Kidney (tissue), 14 donors: ENCODE measurements around the gene PLEKHH1. TPM values are rescaled to one million over a fixed set of nuclear protein-coding genes. Genes with fewer than 3 reads are reported as not detected.

ENCODE experiments used
- DNase-seq, 5 donors: peaks; one replicate each; pipeline ENCODE4 v3.0.0-alpha.2; 2013 to 2020
- FAIRE-seq: peaks from 2 replicates; lab custom pipeline; 2012; peaks lifted over from hg19 to GRCh38; lab: Jason Lieb, UNC
- H3K27ac ChIP-seq, 2 donors: one replicate each; pipeline ENCODE4 v1.7.0; 2013; ENCODE audit warnings: low read depth in 2 of 2, low read length in 2 of 2, inconsistent platforms in 1 of 2
- H3K27me3 ChIP-seq: one replicate; pipeline ENCODE4 v1.7.1; 2013; ENCODE audit warnings: low read length, inconsistent platforms; ENCODE audit not compliant: control insufficient read depth, insufficient read depth
- H3K36me3 ChIP-seq, 3 donors: one replicate each; pipeline versions ENCODE4 v1.7.0 to v1.7.1; 2013; ENCODE audit warnings: low read length in 3 of 3, control low read depth in 1 of 3, inconsistent platforms in 1 of 3; ENCODE audit not compliant: insufficient read depth in 3 of 3, control insufficient read depth in 2 of 3
- H3K4me1 ChIP-seq, 3 donors: one replicate each; pipeline versions ENCODE4 v1.7.0 to v1.7.1; 2013; ENCODE audit warnings: low read length in 3 of 3, inconsistent platforms in 1 of 3, low read depth in 1 of 3; ENCODE audit not compliant: control insufficient read depth in 2 of 3, insufficient read depth in 2 of 3
- H3K4me3 ChIP-seq, 3 donors: one replicate each; pipeline versions ENCODE4 v1.7.0 to v1.8.1; 2013; ENCODE audit warnings: low read length in 3 of 3, control low read depth in 1 of 3, inconsistent platforms in 1 of 3
- H3K9ac ChIP-seq, 3 donors: one replicate each; pipeline versions ENCODE4 v1.7.0 to v1.7.1; 2013; ENCODE audit warnings: low read length in 3 of 3, control low read depth in 1 of 3, inconsistent platforms in 1 of 3
- H3K9me3 ChIP-seq, 3 donors: one replicate each; pipeline versions ENCODE4 v1.7.0 to v1.7.1; 2013; ENCODE audit warnings: low read length in 3 of 3, control low read depth in 1 of 3, inconsistent platforms in 1 of 3; ENCODE audit not compliant: control insufficient read depth in 2 of 3, insufficient read depth in 1 of 3
- CTCF ChIP-seq: IDR thresholded peaks from 3 replicates; pipeline ENCODE4 v1.5.1; 2012; ENCODE audit warnings: mild to moderate bottlenecking, moderate library complexity, borderline replicate concordance; ENCODE audit not compliant: insufficient read depth; ENCODE audit errors: extremely low read depth
- intact Hi-C: fragments of 100-400 bp; cut with DNase I; formaldehyde crosslinking; loops from one replicate; pipeline ENCODE4 v1.11.1; 2022
- polyA plus RNA-seq: library from polyadenylated mRNA; stranded (reverse); fragments of 350-450 nt; fragmentation: Illumina TruSeq; extraction: RNeasy Lipid Tissue Mini Kit (QIAGEN cat#74804); gene quantifications from one replicate; pipeline ENCODE4 v1.2.3, GENCODE V29; 2014; ENCODE audit warnings: low read depth, low replicate concordance; ENCODE audit not compliant: insufficient read depth
- total RNA-seq: library from RNA; stranded (reverse); fragmentation: NEBNext Ultra II Directional; extraction: Animal tissue kit (Norgen Biotek cat#: 25700); gene quantifications from one replicate; pipeline ENCODE4 v1.2.1, GENCODE V29; 2021
- donor health status: control.
- donor health status: control.
- donor health status: control.
- donor health status: control.
- donor health status: control.
- donor health status: DM: yes; HTN: yes; CAD: no.
- donor health status: Normal renal cell carcinoma (clear cell type).

Gene PLEKHH1
- total and polyA plus RNA-seq, 2 donors from 2014 or later: 9.1 to 26.2 TPM

GRCh38 chr14:67497716-67498115 is 35.4 kb upstream of the PLEKHH1 start:
- H3K9me3 ChIP-seq: peaks cover 0 to 4% (median 0%) of the 10 kb centered on the region in 3 donors
- intact Hi-C loops: no loop called here
- H3K4me1 ChIP-seq: no peaks in the 10 kb centered on the region
- TF ChIP-seq CTCF: no peak
- no peak for FAIRE-seq
- no peaks in the 10 kb centered on the region for H3K27me3 ChIP-seq
- H3K4me3 ChIP-seq: no peak overlapping the region
- no peaks in the 10 kb centered on the region for H3K36me3 ChIP-seq
- H3K9ac ChIP-seq: no peak overlapping the region
- no peak overlapping the region for H3K27ac ChIP-seq
- no peak for DNase-seq

GRCh38 chr14:67500981-67501380 is 32.1 kb upstream of the PLEKHH1 start:
- Histone ChIP-seq H3K36me3 (no peaks in the 10 kb centered on the region), H3K4me1 (no peaks in the 10 kb centered on the region), H3K9ac (no peak overlapping the region), H3K4me3 (no peak overlapping the region), H3K27me3 (no peaks in the 10 kb centered on the region), H3K27ac (no peak overlapping the region), H3K9me3 (no peaks in the 10 kb centered on the region)
- intact Hi-C loops: no loop called here
- no peak for TF ChIP-seq CTCF
- FAIRE-seq (no peak), DNase-seq (no peak)

DNA sequence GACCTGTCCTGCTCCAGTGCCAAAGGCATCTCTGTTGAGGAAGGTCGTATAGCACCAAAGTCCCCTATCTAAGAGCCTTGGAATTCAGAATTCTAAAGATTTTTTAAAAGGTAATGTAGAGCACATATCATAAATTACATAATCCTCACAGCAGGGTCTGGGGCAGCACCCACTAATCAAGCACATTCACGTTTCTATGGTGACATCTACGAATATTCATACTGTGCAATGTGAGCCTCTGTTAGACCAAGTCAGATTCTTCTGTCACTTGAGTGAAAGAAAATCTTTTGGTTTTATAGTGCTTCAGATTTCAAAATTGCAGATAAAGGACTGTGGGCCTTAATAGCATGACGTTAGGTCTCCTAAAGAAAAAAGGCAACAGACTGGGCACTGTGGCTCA is 31.4 kb upstream of the PLEKHH1 start:
- no peaks in the 10 kb centered on the region for H3K36me3 ChIP-seq
- no peak overlapping the region for H3K9ac ChIP-seq
- H3K9me3 ChIP-seq: no peaks in the 10 kb centered on the region
- intact Hi-C loops: no loop called here
- no peaks in the 10 kb centered on the region for H3K4me1 ChIP-seq
- FAIRE-seq (no peak), DNase-seq (no peak)
- H3K4me3 ChIP-seq: no peak overlapping the region
- H3K27me3 ChIP-seq: no peaks in the 10 kb centered on the region
- H3K27ac ChIP-seq: no peak overlapping the region
- no peak for TF ChIP-seq CTCF

DNA sequence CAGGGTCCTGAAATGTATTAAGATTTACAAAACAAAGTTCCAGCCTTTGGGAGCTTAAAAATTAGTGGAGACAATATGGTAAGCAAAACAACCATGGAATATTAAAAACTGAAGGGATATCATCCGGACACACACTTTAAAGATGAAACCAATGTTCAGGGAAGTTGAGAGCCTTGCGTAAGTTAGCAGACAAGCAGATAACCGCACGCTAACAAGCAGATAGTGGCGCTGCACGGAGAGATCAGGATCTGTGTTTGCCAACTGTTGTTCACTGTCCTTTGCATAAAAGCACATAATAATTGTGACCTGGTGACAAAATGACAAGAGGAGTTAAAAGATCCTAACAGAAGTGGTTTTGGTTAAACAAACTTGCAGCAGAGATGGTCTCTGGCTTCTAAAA is 30.2 kb upstream of the PLEKHH1 start:
- H3K27ac ChIP-seq: no peak overlapping the region
- no peaks in the 10 kb centered on the region for H3K4me1 ChIP-seq
- no peak for FAIRE-seq

More for the DNA sequence above, 30.2 kb upstream of the PLEKHH1 start:
- Histone ChIP-seq H3K9me3 (no peaks in the 10 kb centered on the region), H3K9ac (no peak overlapping the region), H3K27me3 (no peaks in the 10 kb centered on the region), H3K4me3 (no peak overlapping the region), H3K36me3 (no peaks in the 10 kb centered on the region)
- DNase-seq: no peak
- no peak for TF ChIP-seq CTCF
- intact Hi-C loops: no loop called here
